Measurements from ENCODE around the gene CWH43. TPM values are rescaled to one million over a fixed set of nuclear protein-coding genes. Genes with fewer than 3 reads are reported as not detected.

Gene CWH43
- total and polyA plus RNA-seq, 10 of the 15 experiments (the other 5 are each of a cell fraction or from before 2014, with no cell fraction given) = not detected

GRCh38 chr4:49018718-49019295 is 32.7 kb downstream of the CWH43 start:
- ChIA-PET SMC1A (ENCODE audit: uncharacterized antibody, unreplicated experiment) (no interaction called here), RAD21 (ENCODE audit: unreplicated experiment) (no interaction called here), CTCF (no interaction called here), POLR2A (no interaction called here)
- Histone ChIP-seq H3K9ac (ENCODE audit: control insufficient read depth, insufficient read depth, low read length) (no peak overlapping the region), H4K20me1 (ENCODE audit: control insufficient read depth, insufficient read depth) (no peaks in the 10 kb centered on the region), H3K4me1 (ENCODE audit: control insufficient read depth, insufficient read depth, low read length) (no peaks in the 10 kb centered on the region), H3K9me3 (replicated peaks; ENCODE audit: control insufficient read depth, insufficient read depth, low read length) (no peaks in the 10 kb centered on the region), H3K27ac (ENCODE audit: control insufficient read depth, insufficient read depth) (no peak overlapping the region), H3K27me3 (replicated peaks in 1 of 2; ENCODE audit: control insufficient read depth in 2 of 2, insufficient read depth in 2 of 2, low read length in 1 of 2) (no peaks in the 10 kb centered on the region), H3K4me2 (ENCODE audit: control insufficient read depth, insufficient read depth) (no peak overlapping the region), H2AFZ (ENCODE audit: control insufficient read depth, low read depth, low read length) (no peak overlapping the region), H3K4me3 (no peak overlapping the region), H3K79me2 (ENCODE audit: control insufficient read depth, insufficient read depth, low read length) (no peaks in the 10 kb centered on the region), H3K36me3 (ENCODE audit: control insufficient read depth in 2 of 2, insufficient read depth in 2 of 2, low read length in 1 of 2) (no peaks in the 10 kb centered on the region)
- TF ChIP-seq ZNF217 (IDR thresholded peaks at IDR 0.05) = no peak
- TF ChIP-seq JUND (IDR thresholded peaks at IDR 0.05; ENCODE audit: low read depth, low read length) = no peak
- no peak for TF ChIP-seq ZNF622 (IDR thresholded peaks at IDR 0.05)
- no peak for TF ChIP-seq RELA (IDR thresholded peaks at IDR 0.05; ENCODE audit: borderline replicate concordance, partially characterized antibody)
- TF ChIP-seq GATAD2B (conservative IDR thresholded peaks at IDR 0.05; ENCODE audit: low read depth) = no peak
- TF ChIP-seq E2F4 (IDR thresholded peaks at IDR 0.05; ENCODE audit: low read depth, low read length) = no peak
- no peak for TF ChIP-seq EGR1 (IDR thresholded peaks at IDR 0.05; ENCODE audit: borderline replicate concordance in 1 of 2, low read depth in 2 of 2, low read length in 2 of 2)
- no peak for TF ChIP-seq MYB (IDR thresholded peaks at IDR 0.05; ENCODE audit: borderline replicate concordance, low read depth, low read length)
- TF ChIP-seq CHD4 (IDR thresholded peaks at IDR 0.05) = no peak
- no peak for TF ChIP-seq YY1 (IDR thresholded peaks at IDR 0.05; ENCODE audit: low read depth, low read length)
- TF ChIP-seq ZNF384 (IDR thresholded peaks at IDR 0.05; ENCODE audit: borderline replicate concordance, low read depth, low read length) = no peak
- no peak for TF ChIP-seq NR2C1 (IDR thresholded peaks at IDR 0.05)
- no peak for TF ChIP-seq BCL11A (IDR thresholded peaks at IDR 0.05; ENCODE audit: low read depth, low read length)
- no peak for TF ChIP-seq SIX5 (IDR thresholded peaks at IDR 0.05; ENCODE audit: low read depth, low read length, severe bottlenecking)
- TF ChIP-seq NR2F1 (conservative IDR thresholded peaks at IDR 0.05) = no peak
- no peak for TF ChIP-seq PAX8 (IDR thresholded peaks at IDR 0.05)
- TF ChIP-seq STAT1 (conservative IDR thresholded peaks at IDR 0.05) = no peak
- TF ChIP-seq FOS (IDR thresholded peaks at IDR 0.05; ENCODE audit: borderline replicate concordance, extremely low read depth, insufficient read length) = no peak
- TF ChIP-seq, protein P1, sequence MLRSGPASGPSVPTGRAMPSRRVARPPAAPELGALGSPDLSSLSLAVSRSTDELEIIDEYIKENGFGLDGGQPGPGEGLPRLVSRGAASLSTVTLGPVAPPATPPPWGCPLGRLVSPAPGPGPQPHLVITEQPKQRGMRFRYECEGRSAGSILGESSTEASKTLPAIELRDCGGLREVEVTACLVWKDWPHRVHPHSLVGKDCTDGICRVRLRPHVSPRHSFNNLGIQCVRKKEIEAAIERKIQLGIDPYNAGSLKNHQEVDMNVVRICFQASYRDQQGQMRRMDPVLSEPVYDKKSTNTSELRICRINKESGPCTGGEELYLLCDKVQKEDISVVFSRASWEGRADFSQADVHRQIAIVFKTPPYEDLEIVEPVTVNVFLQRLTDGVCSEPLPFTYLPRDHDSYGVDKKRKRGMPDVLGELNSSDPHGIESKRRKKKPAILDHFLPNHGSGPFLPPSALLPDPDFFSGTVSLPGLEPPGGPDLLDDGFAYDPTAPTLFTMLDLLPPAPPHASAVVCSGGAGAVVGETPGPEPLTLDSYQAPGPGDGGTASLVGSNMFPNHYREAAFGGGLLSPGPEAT (IDR thresholded peaks at IDR 0.05; ENCODE audit: low read depth) = no peak
- DNase-seq (ENCODE audit: low read depth, low spot score) (no peak), FAIRE-seq (no peak), ATAC-seq (no peak)
- intact Hi-C loops (cut with micrococcal nuclease; ENCODE audit: unreplicated experiment) (no loop called here), in situ Hi-C loops (cut with MboI) (no loop called here)
- 55% methylated on average over 2 of the region's 2 CpGs for WGBS (ENCODE audit: insufficient coverage, insufficient replicate concordance, low lambda C conversion rate, missing lambda C conversion rate)
- BruUV-seq (replicated peaks) = no TSS peak

All from GM12878 (cell line).